ENCODE results near the gene PRKN.

GRCh38 chr6:161507375-161507774 lies 1220.2 kb downstream of the PRKN start:
- TF ChIP-seq CTCF (IDR thresholded peaks at IDR 0.05) (no peak), POLR2A (IDR thresholded peaks at IDR 0.05) (no peak)
